Head of caudate nucleus (tissue), 42 donors: ENCODE results near the gene GK.
"Not testable (repeated sequence)": the region's sequence is repeated elsewhere in the genome, so short reads cannot be mapped to it uniquely, and the experiment has no call there.

Source experiments
- DNase-seq, 42 donors: peaks; one replicate each; pipeline versions ENCODE4 v3.0.0 to v3.0.0-alpha.2; 2020 to 2021; ENCODE audit warnings: mixed read lengths in 7 of 42
- intact Hi-C: fragments of 100-400 bp; cut with DNase I; formaldehyde crosslinking; loops from one replicate; pipeline ENCODE4 v1.15.0; 2022

Gene GK

GRCh38 chrX:30653415-30654131, at the start of gene GK:
GK (plus strand) TSS chrX:30653423; CDS start chrX:30653538, 115 bp downstream.
- DNase-seq, result peak in 31 of 42 donors; percentile 2 to 49 (median 19)
- intact Hi-C loops, result no loop called here

DNA sequence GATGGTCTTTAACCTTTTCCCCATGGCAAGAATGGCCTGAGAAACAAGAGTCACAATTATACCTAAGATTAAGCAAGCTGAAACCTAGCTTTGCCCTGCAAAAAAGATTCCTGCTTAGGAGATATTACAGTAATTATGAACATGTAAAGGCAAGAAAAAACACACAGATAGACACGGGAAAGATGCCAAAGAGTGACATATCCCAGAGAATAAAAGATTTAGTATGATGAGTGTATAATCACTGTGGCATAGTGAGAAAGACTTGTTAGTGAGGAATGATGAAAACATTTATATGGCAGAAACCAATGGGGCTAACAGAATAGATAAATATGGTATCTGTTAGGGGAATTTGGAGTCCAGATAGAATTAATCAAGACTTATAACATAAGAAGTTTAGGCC, 46.1 kb upstream of the GK start:
- no peak for DNase-seq
- intact Hi-C loops, result no loop called here

DNA sequence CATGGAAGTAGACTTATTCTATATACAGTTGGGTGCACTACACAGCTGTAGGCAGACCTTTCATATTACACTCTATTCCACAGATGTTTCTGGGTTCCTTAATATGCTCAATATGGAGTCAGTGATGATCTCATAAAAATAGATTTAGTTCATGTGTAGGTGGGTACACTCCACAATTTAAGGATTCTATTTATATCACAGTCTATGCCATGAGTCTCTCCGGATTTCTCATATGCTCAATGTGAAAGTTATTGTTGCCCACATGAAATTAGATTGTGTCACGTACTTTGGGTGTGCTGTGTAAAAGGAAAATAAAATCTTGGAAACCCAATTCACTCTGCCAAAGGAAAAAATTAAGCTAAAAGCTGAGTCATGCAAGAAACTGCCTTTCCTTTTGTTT, 43.2 kb upstream of the GK start:
- intact Hi-C loops, result no loop called here
- no peak for DNase-seq

- intact Hi-C loops, result no loop called here
- DNase-seq, result no peak
Measured at GRCh38 chrX:30612250-30612655, 41.0 kb upstream of the GK start.

GRCh38 chrX:30613721-30614120, 39.5 kb upstream of the GK start:
- DNase-seq, result no peak
- intact Hi-C loops, result no loop called here

- intact Hi-C loops, result no loop called here
- no peak for DNase-seq
Measured at GRCh38 chrX:30615229-30615628, 38.0 kb upstream of the GK start.

GRCh38 chrX:30618160-30618765, 35.0 kb upstream of the GK start:
- DNase-seq, result no peak
- intact Hi-C loops, result no loop called here

DNA sequence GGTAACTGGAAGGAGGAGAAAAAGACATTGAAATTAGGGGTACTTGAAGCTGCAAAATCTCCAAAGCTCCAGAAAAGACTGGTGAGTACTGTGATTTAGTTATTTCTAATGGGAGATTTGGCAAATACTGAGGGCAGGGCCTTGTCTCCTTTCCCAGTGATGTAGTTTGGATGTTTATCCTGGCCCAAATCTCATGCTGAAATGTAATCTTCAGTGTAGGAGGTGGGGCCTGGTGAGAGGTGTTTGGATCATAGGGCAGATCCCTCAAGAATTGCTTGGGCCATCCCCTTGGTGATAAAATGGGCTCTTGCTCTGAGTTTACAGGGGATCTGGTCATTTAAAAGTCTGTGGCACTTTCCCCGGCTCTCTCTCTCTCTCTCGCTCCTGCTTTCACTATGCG, 33.1 kb upstream of the GK start:
- DNase-seq, result no peak
- intact Hi-C loops, result no loop called here

GRCh38 chrX:30620980-30621618, 32.1 kb upstream of the GK start:
- intact Hi-C loops, result no loop called here
- peak in 14 of 42 donors; percentile 1 to 68 (median 20) for DNase-seq

DNA sequence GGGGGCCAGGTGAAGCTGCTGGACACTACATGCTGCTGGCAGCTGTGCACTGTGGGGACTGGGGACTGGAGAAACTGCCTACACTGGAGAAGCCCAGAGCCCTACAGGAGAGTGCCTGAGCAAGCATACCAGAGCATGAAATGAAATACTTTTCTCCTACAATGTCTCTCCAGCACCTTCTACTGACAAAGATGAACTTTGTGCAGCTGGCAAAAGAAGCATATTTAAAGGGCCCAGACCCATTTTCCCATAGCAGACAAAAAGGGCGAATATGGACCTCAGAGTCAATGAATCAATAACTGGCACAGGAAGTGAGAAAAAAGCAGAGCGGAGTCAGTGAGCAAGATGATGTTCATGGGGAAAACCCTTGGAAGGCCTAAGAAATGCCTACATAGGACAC, 30.9 kb upstream of the GK start:
- intact Hi-C loops, result no loop called here
- DNase-seq, result no peak

- intact Hi-C loops, result no loop called here
Measured at GRCh38 chrX:30626402-30626801, 26.8 kb upstream of the GK start.

GRCh38 chrX:30627818-30628652, 25.2 kb upstream of the GK start:
- intact Hi-C loops, result no loop called here
- DNase-seq, result peak in 8 of 42 donors; percentile 2 to 61 (median 16)

More at GRCh38 chrX:30626402-30626801, 26.8 kb upstream of the GK start:
- no peak for DNase-seq

- DNase-seq, intact Hi-C loops: not testable (repeated sequence)
Measured at GRCh38 chrX:30634070-30634469, 19.2 kb upstream of the GK start.

DNA sequence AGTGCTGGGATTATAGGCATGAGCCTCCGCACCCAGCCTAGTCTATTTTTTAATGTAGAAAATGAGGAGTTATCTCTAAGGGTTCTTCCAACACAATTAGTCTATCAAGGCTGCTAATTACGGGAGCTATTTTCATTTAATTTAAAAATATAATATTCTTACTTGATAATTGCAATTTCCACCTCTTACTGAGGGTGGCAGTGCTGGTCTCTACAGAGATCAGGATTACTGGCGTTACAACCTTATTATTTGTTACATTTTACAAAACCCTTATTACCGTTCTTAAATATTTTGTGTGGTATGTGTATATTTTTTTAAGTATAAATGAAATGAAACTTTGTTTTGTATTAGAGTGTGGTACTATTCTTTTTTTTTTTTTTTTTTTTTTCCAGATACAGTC, 17.6 kb upstream of the GK start:
- intact Hi-C loops, result no loop called here
- DNase-seq, result no peak

DNA sequence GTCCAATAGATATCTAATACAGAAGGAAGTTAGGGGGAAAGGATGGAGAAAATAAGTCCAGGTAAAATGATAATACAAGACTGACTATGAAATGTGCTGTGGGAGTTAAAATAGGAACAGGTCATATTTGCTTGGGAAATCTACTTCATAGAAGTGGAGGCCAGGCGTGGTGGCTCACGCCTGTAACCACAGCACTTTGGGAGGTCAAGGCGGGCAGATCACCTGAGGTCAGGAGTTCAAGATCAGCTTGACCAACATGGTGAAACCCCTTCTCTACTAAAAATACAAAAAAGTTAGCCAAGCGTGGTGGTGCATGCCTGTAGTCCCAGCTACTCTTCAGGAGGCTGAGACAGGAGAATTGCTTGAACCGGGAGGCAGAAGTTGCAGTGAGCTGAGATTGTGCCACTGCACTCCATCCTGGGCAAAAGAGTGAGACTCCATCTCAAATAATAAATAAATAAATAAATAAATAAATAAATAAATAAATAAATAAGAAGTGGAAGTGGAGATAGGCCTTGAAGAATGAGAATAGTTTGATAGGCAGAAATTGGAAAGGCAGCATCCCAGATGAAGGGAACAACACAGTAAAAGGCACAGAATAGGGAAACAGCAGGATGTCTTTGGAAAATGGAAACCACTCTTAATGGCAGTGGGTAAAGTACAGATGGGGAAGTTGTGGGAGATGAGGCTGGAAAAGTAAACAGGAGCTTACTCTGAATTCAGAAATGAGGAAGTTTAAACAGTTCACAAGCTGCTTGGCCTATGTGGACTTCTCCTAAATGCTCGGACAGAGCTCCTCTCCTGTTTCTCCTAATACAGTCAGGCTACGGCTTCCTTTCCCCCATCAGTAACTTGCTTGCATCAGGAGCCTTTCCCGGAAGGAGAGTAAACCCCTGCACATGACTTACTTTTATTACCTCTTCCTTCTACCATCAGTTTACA, 15.1 kb upstream of the GK start:
- DNase-seq, result peak in 4 of 42 donors; percentile 2 to 19 (median 18)
- intact Hi-C loops, result no loop called here

- DNase-seq, intact Hi-C loops: not testable (repeated sequence)
Measured at GRCh38 chrX:30639702-30640101, 13.5 kb upstream of the GK start.

- intact Hi-C loops, result no loop called here
- no peak for DNase-seq
Measured at GRCh38 chrX:30642642-30643041, 10.6 kb upstream of the GK start.

GRCh38 chrX:30643313-30643821, 9.9 kb upstream of the GK start:
- DNase-seq, result no peak
- intact Hi-C loops, result no loop called here
